CD4-positive, alpha-beta T cell treated with Interleukin-21 for 1 hour (primary cell): Measurements from ENCODE around the gene MED14.
"Not testable (repeated sequence)": the region's sequence is repeated elsewhere in the genome, so short reads cannot be mapped to it uniquely, and the experiment has no call there.

Source experiments
- DNase-seq: peaks from one replicate; pipeline ENCODE4 v3.0.0-alpha.2; 2020

Gene MED14

GRCh38 chrX:40735325-40736169 lies at the start of gene MED14:
Gene MED14, minus strand, starts transcription at chrX:40735542. Its CDS starts 130 bp downstream, at chrX:40735412.
- DNase-seq = peak; percentile 93

DNA sequence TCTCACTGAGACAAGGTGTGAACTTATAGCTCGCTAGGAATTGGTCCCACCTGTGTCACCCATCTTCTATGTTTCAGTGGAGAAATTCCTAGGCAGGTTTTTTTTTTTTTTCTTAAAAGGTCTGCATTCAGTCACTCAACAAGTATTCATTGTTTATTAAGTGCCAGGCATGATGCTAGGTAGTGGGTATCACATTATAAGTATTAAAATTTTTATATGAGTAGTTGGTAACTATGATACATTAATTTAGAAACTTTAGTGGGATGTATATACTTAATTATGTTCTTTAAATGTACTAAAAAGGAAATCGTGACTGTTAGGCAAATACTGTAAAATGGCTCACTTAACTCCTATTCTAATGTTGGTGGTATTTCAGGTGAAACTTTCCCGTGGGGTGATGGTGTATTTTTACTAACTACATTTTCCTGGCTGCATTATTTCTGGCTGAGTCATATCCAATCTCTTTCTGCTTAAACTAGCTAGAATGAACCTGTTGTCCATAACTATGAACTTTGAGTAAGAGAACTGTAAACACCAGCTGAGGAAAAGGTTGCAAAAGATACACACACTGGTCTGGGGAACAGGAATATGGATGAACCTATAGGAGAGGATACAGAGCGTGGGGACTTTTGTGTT lies 49.3 kb upstream of the MED14 start:
- DNase-seq = no peak

DNA sequence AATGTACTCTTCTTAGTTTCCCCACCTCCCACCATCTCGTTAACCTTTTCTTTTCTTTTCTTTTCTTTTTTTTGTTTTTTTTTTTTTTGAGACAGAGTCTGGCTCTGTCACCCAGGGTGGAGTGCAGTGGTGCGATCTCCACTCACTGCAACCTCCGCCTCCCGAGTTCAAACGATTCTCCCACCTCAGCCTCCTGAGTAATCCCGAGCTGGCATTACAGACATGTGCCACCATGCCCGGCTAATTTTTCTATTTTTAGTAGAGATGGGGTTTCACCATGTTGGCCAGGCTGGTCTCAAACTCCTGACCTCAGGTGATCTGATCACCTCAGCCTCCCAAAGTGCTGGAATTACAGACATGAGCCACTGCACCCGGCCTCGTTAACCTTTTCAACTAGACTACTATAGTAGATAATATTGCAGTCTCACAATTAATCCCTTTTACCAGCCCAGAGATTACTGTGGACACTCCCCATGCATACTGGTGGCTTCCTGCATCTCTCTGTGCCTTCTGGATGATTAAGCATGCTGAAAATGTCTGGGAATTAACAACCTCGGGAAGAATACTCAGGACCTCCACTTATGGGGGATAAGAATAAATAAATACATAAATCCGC lies 47.4 kb upstream of the MED14 start:
- DNase-seq = not testable (repeated sequence)

DNA sequence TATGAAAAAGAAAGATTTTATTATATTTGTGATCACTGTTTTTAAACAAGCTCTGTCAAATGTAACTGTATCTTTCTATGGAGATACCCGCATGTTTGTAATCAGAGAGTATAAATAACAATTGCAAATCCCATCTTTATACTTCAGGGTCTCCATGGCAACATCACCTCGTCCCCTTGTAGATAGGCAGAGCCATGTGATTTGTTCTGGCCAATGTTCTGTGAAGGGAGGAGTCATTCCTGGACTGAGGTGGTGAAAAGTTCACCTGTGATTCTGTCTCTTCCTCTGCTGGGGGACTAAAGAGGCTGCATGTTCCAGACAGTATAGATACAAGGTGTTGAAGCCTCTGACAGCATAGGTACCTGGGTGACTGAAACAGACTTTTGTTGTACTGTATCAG lies 45.6 kb upstream of the MED14 start:
- no peak for DNase-seq

- DNase-seq = no peak
Observed at GRCh38 chrX:40780082-40780481, 44.7 kb upstream of the MED14 start.

DNA sequence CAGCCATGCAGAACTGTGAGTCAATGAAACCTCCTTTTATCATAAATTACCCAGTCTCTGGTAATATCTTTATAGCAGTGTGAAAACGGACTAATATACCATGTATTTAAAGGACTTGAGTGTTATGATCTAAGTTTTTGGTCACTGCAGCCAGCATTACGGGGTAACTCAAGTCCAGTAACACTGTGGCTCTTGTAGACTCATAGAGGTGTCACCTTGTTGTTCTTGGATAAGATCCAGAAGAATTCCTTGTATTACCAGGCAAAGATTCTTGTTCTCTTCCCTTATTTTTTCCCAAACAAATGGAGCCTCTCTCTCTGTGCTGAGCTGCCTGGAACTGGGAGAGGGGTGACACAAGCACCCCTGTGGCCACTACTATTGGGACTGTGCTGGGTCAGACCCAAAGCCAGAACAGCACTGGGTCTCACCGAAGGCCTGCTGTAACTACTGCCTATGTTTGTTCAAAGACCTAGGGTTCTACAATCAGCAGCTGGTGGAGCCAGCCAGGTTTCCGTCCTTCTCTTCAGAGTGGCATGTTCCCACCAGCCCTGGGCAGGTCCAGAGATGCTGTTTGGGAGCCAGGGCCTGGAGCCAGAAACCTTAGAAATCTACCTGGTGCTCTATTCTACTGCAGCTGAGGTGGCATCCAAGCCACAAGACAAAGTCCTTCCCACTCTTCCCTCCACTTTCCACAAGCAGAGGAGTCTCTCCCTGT lies 43.7 kb upstream of the MED14 start:
- no peak for DNase-seq

GRCh38 chrX:40773809-40774208 lies 38.5 kb upstream of the MED14 start:
- no peak for DNase-seq

- DNase-seq = no peak
Observed at GRCh38 chrX:40773188-40773587, 37.8 kb upstream of the MED14 start.

GRCh38 chrX:40772290-40772689 lies 36.9 kb upstream of the MED14 start:
- DNase-seq = no peak

DNA sequence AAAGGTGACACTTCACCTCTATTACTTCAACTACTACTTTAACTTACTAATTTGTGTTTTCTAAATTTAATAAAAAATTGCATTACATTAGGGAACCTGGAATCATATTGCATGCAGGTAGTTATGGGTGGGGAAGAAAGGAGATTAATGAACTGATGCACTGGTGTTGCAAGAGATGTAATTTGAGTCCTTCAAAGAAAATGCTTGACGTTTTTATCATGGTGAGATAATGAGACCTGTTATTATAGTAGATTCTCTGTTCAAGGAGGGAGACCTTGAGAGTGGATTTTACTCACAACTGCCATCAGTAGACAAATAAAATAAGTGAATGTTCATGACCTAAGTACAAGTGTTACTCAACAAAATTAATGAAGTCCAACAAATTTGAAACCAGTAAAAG lies 26.4 kb upstream of the MED14 start:
- no peak for DNase-seq

DNA sequence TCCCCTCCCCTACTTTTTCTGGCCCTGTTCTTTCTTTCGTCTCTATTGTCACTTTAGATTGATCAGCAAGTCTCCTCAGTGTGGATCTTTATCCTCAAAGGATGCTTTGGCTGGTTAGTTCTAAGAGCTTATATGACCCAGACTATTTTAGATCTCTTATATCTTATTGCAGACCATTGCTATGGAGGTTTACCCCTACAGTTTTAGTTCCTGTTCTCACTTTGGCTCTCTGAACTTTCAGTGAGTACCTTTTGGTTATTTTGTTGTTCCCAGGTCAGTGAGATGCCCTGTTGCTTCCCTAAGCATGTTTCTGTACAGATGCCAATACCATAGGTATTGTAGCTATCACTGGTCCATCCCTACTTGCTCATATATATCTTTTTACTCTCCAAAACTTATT lies 24.0 kb upstream of the MED14 start:
- no peak for DNase-seq

- DNase-seq = no peak
Observed at GRCh38 chrX:40757058-40757457, 21.7 kb upstream of the MED14 start.

GRCh38 chrX:40755291-40756249 lies 20.2 kb upstream of the MED14 start:
- no peak for DNase-seq

DNA sequence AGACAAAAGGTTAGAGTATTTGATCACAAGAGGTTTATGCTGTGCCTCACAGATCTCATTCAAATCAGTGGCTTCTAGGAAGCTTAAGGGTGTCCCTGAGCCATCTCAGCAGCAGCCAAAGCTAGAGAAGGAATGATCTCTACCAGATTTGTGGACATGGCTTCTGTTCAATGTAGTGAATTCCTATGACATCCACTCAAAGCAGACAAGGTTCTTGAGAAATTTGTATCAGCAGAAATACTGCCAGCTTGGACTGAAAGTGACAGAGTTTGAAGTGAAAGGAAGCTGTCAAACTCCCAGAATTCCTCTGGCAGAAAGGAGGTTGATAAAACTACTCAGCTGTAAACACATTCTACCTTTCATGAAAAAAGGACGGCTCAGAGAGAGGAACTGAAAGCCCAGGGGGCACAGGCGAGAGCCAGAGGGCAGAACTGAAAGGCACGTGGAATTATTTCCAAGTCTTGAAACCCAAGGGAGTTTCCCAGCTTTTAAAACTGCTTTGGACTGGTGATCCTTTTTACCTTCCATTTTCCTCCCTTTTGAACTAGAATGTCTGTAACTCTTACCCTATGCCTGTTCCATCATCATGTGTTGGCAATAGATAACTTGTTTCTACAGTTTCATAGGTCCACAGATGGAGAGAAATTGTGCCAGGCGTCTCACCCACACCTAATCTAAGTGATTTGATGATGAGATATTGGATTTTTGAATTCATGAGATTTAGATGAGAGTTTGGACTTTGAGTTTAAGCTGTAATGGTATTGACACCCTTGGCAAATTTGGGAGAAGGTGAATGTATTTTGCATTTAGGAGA lies 14.5 kb upstream of the MED14 start:
- no peak for DNase-seq

DNA sequence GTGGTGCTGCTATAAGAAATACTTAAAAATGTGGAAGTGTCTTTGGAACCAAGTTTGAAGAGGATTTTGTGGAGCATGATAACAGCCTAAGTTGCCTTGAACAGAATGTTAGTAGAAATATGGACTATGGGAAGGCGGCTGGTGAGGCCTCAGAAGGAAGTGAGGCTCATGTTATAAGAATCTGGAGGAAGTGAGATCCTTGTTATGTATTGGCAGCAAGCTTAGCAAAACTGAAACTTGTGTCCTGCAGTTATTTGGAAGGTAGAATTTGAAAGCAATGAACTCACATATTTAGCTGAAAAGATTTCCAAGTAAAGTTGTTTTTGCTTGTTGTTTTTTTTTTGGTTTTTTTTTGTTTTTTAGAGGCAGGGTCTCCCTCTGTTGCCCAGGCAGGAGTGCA lies 13.6 kb upstream of the MED14 start:
- no peak for DNase-seq

- DNase-seq = no peak
Observed at GRCh38 chrX:40746521-40746920, 11.2 kb upstream of the MED14 start.

DNA sequence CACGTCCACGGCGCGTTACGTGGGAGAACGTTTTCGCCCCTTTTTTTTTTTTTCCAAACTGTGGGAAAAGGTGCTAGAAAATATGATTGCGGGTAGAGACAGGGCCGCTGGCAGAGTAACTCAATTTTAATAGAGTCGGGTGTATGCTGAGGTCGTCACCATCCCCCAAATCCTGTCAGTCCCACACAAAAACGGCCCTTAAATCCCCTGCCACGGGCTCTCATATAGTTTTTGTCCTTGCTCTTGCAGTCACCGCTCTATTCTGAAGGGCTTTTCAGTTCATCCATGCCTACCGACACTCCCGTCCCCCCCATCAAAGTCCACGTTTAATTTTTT lies 796 bp upstream of the MED14 start:
- DNase-seq = no peak

GRCh38 chrX:40734971-40735324 lies 394 bp downstream of the MED14 start:
- DNase-seq = peak; percentile 30

- no peak for DNase-seq
Observed at GRCh38 chrX:40733706-40734105, 1.6 kb downstream of the MED14 start.

DNA sequence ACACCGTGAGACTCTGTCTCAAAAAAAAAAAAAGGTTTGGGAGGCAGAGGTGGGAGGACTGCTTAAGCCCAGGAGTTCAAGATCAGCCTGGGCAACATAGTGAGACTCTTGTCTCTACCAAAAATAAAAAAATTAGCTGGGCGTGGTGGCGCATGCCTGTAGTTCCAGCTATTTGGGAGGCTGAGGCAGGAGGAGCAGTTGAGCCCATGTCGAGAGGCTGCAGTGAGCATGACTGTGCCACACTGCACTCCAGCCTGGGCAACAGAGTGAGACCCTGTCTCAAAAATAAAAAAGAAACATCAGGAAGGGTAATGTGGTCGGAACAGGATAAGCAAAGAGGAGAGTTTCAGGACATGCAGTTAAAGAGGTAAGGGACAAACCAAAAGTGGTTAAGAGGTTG lies 2.8 kb downstream of the MED14 start:
- not testable (repeated sequence) for DNase-seq
